ENCODE measurements around the gene ZAR1L. TPM values are rescaled to one million over a fixed set of nuclear protein-coding genes. Genes with fewer than 3 reads are reported as not detected.

The ZAR1L gene
- total and polyA plus RNA-seq, 2 experiments from 2014 or later = 0.31 to 0.56 TPM

DNA sequence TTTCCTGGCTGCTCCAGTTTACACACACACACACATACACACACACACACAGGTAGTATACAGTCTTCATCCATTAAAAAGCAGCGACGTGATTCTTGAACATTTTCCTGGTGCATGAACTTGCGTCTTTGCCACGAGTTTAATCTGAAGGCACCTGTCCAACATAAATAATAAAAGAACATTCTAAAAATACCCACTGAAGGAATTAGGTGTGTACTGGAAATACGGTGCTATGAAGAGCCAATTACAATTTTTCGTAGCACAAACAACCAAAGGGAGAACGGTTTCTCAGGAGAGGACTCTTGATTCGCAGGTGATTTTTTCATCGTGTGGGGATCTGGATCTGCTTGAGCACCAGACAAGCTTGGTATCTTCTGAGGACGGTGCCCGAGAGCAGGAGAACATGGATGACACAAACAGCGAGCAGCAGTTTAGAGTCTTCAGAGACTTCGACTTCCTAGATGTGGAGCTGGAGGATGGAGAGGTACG is 61.2 kb downstream of the ZAR1L start:
- Histone ChIP-seq H3K27me3 (ENCODE audit: insufficient read depth) (no peaks in the 10 kb centered on the region), H3F3A (replicated peaks; ENCODE audit: low read depth) (no peaks in the 10 kb centered on the region), H3K9me2 (ENCODE audit: insufficient read depth) (no peaks in the 10 kb centered on the region), H2AFZ (no peak overlapping the region), H3K4me2 (no peak overlapping the region), H3K36me3 (ENCODE audit: insufficient read depth) (no peaks in the 10 kb centered on the region), H3K4me1 (ENCODE audit: insufficient read depth) (no peaks in the 10 kb centered on the region), H3K79me2 (replicated peaks; ENCODE audit: insufficient read depth) (no peaks in the 10 kb centered on the region), H3K27ac (ENCODE audit: low read depth) (no peak overlapping the region; the same call in 1 of the 2 replicates), H3K4me3 (no peak overlapping the region), H4K20me1 (replicated peaks; ENCODE audit: insufficient read depth) (no peaks in the 10 kb centered on the region)
- no peaks in the 10 kb centered on the region for H3K9me3 Mint-ChIP-seq
- no peaks in the 10 kb centered on the region for H3K36me3 Mint-ChIP-seq (ENCODE audit: low read depth)
- H3K4me3 Mint-ChIP-seq = no peak overlapping the region
- H3K4me1 Mint-ChIP-seq = no peaks in the 10 kb centered on the region
- peaks cover 2% of the 10 kb centered on the region for H3K27me3 Mint-ChIP-seq (ENCODE audit: insufficient read depth, low read depth, poor library complexity)
- no peak overlapping the region for H3K27ac Mint-ChIP-seq
- no peak for ATAC-seq
- DNase-seq (ENCODE audit: low spot score) = no peak
- TF ChIP-seq, protein P1, sequence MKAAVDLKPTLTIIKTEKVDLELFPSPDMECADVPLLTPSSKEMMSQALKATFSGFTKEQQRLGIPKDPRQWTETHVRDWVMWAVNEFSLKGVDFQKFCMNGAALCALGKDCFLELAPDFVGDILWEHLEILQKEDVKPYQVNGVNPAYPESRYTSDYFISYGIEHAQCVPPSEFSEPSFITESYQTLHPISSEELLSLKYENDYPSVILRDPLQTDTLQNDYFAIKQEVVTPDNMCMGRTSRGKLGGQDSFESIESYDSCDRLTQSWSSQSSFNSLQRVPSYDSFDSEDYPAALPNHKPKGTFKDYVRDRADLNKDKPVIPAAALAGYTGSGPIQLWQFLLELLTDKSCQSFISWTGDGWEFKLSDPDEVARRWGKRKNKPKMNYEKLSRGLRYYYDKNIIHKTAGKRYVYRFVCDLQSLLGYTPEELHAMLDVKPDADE (IDR thresholded peaks at IDR 0.05) = no peak
- TF ChIP-seq, protein P2, sequence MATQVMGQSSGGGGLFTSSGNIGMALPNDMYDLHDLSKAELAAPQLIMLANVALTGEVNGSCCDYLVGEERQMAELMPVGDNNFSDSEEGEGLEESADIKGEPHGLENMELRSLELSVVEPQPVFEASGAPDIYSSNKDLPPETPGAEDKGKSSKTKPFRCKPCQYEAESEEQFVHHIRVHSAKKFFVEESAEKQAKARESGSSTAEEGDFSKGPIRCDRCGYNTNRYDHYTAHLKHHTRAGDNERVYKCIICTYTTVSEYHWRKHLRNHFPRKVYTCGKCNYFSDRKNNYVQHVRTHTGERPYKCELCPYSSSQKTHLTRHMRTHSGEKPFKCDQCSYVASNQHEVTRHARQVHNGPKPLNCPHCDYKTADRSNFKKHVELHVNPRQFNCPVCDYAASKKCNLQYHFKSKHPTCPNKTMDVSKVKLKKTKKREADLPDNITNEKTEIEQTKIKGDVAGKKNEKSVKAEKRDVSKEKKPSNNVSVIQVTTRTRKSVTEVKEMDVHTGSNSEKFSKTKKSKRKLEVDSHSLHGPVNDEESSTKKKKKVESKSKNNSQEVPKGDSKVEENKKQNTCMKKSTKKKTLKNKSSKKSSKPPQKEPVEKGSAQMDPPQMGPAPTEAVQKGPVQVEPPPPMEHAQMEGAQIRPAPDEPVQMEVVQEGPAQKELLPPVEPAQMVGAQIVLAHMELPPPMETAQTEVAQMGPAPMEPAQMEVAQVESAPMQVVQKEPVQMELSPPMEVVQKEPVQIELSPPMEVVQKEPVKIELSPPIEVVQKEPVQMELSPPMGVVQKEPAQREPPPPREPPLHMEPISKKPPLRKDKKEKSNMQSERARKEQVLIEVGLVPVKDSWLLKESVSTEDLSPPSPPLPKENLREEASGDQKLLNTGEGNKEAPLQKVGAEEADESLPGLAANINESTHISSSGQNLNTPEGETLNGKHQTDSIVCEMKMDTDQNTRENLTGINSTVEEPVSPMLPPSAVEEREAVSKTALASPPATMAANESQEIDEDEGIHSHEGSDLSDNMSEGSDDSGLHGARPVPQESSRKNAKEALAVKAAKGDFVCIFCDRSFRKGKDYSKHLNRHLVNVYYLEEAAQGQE (IDR thresholded peaks at IDR 0.05; ENCODE audit: unreplicated experiment) = no peak
- TF ChIP-seq EZH2 (IDR thresholded peaks at IDR 0.05; ENCODE audit: low read depth, unreplicated experiment) = no peak

Other genes starting within 250 kb of the ZAR1L start
- gene BRCA2, start 145 bp upstream of the ZAR1L start, total RNA-seq (2014; rRNA removed; shearing (Covaris generic)) = 22.4 and 28.6 TPM in 2 replicates
- 28.1 and 38.7 TPM in 2 replicates for gene BRCA2, start 145 bp upstream of the ZAR1L start, polyA plus RNA-seq (2016; fragmentation: Nextera tagmentation; extraction: Ambion mirVana)
- gene N4BP2L1, start 112.8 kb upstream of the ZAR1L start, total RNA-seq (2014; rRNA removed; shearing (Covaris generic)) = 3.0 and 4.1 TPM in 2 replicates
- gene N4BP2L1, start 112.8 kb upstream of the ZAR1L start, polyA plus RNA-seq (2016; fragmentation: Nextera tagmentation; extraction: Ambion mirVana) = 1.8 and 3.3 TPM in 2 replicates
- gene N4BP2L2, start 223.4 kb upstream of the ZAR1L start, total RNA-seq (2014; rRNA removed; shearing (Covaris generic)) = 63.1 and 82.5 TPM in 2 replicates
- gene N4BP2L2, start 223.4 kb upstream of the ZAR1L start, polyA plus RNA-seq (2016; fragmentation: Nextera tagmentation; extraction: Ambion mirVana) = 149 and 160 TPM in 2 replicates